Stimulated activated CD8-positive, alpha-beta memory T cell treated with anti-CD3 and anti-CD28 coated beads, Interleukin-12 subunit alpha, Interleukin-12 subunit beta, amount 100 ng/mL, for 24 hours (primary cell): ENCODE measurements around the gene ZFYVE1.
"Not testable (repeated sequence)": the region's sequence is repeated elsewhere in the genome, so short reads cannot be mapped to it uniquely, and the experiment has no call there.

Experiments used
- DNase-seq: peaks from one replicate; pipeline ENCODE4 v3.0.0-alpha.2; 2020; ENCODE audit errors: extremely low read depth

Gene ZFYVE1

DNA sequence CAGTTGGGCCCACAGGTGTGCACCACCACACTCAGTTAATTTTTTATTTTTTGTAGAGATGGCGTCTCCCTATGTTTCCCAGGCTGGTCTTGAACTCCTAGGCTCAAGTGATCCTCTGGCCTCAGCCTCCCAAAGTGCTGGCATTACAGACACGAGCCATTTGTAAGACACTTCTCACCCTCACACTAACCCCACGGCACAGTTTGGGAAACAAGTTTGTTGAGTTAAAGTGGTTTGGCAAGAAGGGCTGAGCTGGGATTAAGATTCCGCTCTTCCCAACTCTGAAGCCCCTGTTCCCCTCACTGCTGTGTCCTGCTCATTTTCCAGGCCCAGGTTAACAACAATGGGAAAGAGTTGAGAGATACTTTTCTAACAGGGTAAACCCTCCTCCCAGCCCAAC is 65.9 kb downstream of the ZFYVE1 start:
- not testable (repeated sequence) for DNase-seq

DNA sequence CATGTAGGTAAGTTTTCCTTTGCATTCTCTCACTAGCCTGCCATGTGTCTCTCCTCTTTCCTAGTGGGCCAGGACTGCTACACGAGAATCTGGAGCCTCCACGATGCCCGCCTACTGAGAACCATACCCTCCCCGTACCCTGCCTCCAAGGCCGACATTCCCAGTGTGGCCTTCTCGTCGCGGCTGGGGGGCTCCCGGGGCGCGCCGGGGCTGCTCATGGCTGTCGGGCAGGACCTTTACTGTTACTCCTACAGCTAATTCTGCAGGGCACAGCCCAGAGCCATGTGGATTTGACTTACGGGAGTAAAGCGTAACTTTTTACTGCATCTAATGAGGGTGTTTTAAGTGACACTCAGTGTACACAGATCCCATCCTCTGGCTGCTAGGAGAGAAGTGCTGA is 68.4 kb downstream of the ZFYVE1 start:
- DNase-seq = no peak

DNA sequence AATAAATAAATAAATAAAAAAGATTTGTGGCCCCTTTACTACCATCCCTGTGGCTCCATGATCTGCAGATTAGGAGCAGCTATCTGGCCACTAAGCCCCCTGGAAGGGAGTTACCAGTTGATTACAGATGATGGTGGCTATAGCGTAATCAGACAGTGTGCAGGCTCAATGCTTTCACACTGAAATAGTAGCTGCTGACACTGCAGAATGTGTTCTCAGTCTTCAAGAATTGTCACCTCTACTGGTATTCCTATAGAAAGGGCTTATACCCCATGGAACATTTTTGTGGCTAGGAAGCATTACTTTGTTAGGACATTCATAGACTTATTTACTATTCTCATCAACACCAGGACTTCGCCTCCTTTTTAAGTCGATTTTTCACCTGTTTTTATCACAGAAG is 69.7 kb downstream of the ZFYVE1 start:
- no peak for DNase-seq

DNA sequence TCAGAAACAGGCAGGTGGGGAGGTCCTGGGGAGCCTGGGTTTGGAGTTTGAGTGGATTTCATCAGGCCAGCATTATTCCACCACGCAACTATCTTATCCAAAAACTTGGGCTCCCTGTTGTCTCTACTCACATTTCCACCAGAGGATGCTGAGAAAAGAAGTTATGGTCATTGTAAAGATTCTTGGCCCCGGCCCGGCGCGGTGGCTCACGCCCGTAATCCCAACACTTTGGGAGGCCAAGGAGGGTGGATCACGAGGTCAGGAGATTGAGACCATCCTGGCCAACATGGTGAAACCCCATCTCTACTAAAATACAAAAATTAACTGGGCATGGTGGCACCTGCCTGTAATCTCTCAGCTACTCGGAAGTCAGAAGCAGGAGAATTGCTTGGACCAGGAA is 70.2 kb downstream of the ZFYVE1 start:
- not testable (repeated sequence) for DNase-seq

DNA sequence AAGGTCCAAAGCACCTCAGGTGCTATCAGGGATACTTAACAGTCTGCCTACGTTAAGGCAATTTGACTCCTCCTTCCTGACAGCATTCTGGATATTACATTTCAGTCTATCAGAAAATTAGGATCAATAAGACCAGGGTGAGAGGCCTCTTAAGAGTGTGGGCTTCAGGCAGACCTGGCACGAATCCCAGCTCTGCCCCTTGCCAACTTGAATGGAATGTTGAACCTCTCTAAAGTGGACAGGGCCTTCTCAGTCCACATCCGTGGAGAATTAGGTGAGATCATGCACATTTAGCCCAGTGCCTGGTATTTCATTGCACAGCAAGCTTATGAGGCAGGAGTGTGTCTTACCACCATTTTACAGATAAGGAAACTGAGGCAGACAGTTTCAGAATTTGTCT is 74.7 kb downstream of the ZFYVE1 start:
- DNase-seq = no peak

DNA sequence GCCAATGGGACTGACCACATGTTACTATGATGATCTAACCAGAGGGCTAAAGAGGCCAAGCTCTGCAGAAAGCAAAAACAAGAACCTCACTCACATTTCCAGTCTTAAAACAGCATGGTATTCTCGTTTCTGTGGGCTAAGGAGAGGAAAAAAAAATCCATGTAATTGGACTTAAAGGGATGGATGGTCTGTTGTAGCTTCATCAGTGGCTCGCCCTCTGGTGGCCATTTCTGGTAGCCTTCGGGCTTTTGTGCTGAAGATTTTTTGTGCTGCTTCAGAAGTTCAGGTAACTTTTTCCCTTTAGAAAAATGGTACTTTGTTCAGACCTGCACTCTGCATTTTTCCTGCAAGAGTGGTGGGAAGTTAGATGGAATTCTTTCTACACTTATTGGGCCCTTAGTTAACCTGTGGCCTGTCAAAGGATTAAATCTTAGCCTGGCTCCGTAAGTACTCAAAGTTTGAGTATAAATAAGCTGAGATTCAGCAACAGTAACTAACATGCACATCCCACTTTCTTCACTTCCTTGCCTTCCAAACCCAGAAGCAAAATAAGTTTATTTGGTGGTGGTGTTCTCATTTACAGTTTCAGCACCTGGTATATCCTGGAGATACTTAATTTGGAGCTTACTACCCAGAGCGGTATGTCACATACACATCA is 78.3 kb downstream of the ZFYVE1 start:
- DNase-seq = peak; percentile 15

DNA sequence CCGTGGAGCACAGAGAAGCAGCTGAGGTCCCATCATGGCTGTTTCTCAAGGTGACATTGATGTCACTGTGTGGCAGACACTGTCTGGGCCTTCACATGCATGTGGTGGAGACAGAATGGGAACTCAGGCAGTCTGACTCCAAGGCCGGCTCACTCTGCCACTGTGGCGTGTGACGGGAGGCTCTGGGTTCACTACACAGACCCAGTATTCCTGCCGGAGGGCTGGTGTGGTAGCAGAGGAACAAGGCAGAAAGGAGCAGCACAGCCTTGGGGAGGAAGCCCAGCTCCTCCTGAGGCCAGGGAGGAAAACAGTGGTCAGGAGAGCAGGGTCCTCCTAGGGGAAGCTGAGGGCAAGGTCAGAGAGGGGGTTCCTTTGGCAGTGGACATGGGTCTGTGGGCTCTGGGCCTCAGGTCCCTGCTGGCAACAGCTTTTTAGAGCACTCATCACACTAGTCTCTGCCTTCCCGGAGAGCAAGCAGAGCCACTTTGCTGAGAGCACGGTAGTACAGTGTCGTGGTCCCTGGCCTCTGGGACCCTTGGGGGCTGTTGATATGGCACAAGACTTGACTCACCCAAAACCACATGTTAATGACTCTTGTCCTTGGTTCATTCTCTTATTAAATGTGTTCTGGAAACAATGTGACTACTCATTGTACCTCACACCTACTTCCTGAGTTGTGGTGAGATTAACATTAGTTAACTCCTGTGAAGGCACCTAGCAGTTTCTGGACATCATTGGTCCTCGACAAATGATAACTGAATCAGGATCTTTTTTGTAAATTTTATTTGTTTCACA is 79.3 kb downstream of the ZFYVE1 start:
- no peak for DNase-seq

DNA sequence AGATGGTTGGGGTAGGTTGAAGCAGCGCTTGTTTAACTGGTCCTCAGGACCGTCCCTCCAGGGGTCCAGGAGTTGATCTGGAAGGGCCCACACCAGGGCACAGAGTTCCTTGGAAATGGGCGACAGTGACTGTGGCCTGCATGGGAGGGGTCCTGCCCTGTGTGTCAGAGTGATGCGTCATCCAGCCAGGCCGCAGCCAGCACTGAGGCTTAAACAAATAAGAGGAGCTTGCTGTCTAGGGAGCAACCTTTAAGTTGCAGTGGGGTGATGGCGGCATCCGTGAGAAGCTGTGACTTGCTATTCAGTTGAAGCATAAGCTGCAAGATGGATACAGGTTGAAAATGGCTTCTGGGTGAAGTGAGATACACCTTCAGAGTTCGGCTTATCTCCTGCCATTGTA is 80.4 kb downstream of the ZFYVE1 start:
- DNase-seq = no peak

DNA sequence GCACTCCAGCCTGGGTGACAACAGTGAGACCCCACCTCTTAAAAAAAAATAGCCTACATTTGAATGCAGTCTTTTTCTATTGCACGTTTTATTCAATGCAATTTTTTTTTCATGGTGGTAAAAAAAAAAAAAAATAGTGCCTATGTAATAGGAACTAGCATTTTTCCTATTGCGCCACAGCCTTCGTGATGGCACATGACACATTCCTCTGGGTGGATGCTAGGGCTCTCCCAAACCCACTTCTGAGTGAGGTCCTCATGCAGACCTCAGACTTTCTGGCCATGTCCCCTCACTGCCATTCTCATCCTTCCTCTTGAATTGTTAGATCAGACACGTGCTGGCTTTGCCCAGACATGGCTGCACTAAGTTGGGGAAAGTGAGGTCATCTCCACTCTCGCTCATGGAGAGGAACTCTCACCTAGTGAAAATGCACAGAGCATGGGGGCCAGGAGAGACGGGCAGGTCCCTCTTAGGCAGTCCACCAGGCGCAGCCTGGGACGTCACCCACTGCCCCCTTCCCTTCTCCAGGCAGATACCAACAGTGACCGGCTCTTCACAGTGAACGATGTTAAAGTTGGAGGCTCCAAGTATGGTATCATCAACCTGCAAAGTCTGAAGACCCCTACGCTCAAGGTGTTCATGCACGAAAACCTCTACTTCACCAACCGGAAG is 81.4 kb downstream of the ZFYVE1 start:
- no peak for DNase-seq

DNA sequence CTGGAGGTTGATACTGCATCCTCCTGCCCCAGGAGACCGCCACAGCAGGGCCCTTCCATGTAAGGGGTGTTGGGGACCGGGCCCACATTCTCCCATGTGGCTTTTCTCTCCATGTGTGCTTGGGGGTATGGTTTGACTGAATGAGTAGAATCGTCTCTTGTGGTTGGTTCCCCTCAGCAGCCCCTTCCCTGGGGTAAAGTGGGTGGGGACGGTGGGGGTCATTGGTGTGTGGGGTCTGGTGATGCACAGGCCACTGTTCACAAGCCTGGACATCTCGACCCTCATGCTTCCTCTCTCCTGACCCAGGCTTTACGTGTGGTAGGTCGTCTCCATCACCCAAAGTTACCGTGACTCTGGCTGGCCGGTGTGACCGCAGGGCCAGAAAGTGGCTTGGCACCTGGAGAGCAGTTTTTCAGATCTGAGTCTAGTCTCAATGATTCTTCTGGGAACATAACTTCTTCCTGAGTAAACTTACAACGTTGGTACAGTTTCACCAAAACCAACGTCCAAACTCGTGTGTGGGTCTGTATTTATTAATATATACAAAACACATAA is 83.0 kb downstream of the ZFYVE1 start:
- DNase-seq = no peak

DNA sequence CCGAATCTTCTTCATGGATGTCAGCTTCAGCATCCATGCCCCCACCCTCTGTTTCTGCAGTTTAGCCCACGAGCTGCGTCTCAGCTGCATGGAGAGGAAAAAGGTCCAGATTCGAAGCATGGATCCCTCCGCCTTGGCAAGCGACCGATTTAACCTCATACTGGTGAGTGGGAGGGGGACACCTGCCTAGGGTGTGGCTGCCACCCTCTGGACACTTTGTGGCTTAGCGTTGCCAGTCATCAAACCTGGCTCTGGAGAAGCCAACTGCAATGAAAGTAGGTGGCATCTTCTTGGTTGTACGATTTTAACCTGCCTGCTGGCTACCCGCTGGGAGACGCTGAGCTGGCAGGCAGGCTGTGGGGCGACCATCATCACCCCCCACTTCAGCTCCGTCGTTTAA is 84.0 kb downstream of the ZFYVE1 start:
- DNase-seq = no peak

DNA sequence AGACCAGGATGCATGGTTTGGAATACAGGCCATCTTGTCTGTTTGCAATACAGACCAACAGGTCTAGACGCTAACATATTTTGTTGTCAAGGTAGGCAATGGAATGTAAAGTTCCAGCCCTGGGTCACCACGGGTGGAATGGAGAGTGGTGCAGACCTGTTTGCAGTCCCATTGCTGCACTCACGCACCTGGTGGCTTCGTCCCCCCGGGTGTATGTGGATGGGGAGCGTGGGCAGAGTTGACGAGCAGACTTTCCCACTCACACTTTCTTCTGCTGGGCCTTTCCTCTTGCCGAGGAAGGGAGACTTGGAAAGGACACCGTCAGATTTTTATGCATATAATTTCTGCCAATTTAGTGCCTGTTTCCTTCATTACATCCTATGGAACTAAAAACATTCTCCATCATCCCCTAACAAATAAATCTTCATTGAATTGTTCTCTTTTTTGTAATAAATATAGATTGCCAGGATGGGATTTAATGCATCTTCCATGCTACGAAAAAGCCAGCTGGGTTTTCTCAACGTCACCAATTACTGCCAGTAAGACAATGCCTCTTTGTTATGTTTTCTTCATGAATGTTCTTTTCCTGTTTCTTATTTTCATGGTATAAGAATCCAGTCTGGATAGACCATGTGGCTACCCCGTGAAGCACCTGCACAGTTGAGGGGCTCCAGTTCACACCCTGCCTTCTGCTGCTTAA is 85.5 kb downstream of the ZFYVE1 start:
- DNase-seq = no peak

DNA sequence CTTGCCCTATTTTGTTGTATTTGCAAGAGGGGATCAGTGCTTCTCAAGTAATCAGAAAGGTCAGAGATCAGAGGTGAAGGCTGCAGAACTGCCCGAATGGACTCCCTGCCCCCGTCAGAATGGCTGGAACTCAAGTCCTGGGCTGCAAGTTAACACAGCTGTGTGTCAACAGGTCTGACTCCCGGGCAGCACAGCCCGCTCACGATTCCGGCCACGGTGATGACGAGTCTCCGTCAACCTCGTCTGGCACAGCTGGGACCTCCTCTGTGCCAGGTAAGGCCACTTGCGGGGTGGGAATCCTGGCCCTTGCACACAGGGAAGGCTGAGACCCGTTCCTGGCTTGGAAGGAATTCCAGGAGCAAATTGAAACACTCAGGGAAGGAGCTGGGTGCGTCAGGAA is 87.3 kb downstream of the ZFYVE1 start:
- no peak for DNase-seq

DNA sequence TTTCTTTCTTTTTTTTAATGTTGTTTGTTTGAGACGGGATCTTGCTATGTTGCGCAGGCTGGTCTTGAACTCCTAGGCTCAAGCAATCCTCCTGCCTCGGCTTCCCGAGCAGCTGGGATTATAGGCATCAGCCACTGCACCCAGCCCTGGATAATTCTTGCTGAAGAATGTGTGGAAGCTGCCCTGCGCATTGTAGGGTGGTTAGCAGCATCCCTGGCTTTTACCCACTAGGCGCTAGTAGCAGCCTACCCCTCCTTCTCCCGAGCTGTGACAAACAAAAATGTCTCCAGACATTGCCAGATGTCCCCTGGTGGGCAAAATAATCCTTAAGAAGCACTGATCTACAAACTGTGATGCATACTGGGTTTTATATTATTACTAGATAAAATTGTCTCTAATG is 94.0 kb downstream of the ZFYVE1 start:
- DNase-seq = no peak

DNA sequence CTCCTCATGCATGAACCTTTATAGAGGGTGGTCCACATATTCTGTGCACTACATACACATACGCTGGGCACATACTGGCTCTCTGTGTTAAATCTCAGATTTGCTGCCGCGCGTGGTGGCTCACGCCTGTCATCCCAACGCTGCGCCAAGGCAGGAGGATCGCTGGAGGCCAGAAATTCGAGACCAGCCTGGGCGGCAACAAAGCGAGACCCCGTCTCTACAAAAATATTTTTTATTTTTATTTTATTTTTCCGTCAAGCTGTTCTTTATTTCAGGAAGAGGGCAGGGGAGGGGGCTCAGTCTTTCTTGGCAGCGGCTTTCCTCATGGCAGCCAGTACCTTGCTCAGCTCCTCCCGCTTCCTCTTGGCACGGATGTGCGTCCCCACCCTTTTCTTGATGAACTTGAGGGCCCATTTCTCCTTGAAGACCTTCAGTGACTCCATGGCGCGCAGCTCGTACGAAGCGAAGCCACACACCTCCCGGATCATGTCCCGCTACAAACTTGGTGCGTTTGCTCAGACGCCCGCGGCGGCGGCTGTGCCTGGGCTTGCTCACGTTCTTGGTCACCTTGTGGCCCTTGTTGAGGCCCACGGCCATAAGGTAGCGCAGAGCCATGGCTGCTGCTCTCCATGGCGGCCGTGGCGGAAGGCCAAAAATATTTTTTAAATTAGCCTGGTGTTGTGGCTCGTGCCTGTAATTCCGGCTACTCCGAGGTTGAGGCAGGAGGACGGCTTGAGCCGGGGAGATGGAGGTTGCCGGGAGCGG is 97.4 kb downstream of the ZFYVE1 start:
- DNase-seq = no peak

DNA sequence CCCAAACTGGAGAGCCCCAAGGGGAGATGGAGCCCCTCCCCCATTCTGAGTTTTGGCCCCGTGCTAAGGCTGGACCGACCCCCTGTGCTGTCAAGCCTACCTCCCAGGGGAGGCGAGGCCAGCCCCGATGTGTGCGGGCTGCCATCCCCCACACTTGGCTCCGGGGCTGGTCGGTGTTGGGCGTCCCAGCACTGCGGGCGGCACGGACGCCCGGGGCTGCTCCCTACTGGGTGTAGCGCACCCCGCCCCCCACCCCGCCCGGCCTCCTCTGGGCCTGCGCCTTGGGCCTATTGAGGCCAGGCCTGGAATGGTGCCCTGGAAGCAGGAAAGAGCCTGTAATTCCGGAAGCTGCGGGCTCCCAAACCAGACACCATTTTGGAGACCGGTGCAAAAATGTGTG is 98.0 kb downstream of the ZFYVE1 start:
- no peak for DNase-seq

DNA sequence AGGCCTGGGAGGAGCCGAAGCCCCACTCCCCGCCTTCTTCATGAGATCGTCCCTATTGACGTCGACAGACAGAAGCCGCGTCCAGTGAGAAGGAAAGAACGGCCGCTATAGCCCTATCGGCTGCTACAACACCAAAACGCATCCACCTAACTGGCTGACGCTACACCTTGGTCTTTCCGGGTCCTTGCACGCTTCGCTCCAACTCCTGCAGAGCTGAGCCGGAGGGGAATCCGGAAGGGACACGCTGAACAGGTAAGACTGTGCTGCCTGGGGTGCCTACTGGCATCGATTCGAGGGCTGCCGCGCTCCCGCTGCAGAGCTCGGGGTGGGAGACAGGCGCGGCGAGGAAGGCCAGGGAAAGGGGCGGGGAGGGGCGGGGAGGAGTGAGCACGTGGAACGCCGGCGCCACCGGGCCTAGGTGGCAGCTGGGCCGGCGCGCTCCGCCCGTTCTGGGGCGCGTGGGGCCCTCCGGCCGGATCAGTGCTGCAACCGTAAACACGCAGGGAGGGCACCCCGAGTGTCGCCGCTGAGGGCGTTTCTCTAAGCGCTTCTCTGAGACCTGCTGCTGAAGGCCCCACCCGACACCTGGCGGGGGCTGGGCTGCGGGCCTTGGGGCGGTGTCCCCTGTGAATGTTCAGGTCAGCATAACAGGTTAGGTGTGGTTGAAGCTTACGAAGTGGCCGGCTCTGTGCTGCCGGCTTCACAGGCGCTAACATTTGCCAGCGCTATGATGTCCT is 100.4 kb downstream of the ZFYVE1 start, which contains the start of gene DCAF4:
Gene DCAF4, plus strand, starts transcription at position 173 of the 737 bp plus-strand sequence. CDS start 11,515 bp downstream, outside the sequence.
- DNase-seq = peak; percentile 88

DNA sequence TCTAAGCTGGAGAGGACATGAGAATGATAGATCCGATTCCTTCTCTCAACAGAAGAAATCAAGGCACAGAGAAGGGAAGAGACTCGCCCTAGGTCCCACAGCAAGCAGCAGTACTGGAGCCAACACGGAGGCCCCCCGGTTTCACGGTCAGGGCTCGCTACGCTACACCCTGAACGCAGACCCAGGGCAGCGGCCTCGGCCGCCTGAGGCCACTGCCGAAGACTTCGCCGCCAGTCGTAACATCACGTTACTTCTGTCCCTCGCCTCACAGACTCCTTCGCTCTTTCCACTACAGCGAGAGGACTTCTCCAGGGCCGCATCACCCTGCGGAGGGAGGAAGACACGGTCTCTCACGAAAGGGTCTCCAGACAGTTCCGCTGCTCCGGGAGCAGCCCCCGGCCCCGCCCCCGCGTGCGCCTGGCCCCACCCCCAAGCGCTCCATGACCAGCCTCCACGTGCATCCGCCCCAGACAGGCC is 101.1 kb downstream of the ZFYVE1 start:
- no peak for DNase-seq

DNA sequence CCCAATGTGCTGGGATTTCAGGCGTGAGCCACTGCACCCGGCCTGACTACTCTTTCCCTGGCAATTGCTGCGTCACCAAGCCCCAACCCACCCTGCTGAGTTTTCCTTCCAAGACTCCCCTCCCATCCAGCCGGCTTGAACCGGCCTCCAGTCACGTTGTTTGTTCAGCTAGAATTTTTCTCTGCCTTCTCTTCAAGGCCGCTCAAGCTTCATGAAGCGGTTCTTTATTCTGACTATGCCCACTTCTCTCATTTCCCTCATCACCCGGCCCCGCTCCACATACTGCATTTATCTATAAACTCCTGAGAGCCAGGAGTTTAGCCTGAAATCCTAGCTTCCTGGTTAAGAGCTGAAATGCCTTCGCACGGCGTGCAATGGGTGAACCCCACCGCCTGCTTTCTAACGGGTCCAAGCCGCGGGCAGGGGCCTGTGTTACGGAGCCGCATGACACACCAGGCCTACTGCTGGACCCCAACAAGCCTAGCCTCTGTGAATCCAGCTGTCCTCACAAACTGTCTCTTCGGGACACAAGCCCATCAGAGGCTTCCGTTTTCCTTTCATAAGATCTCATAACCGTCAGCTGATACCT is 101.6 kb downstream of the ZFYVE1 start:
- no peak for DNase-seq

DNA sequence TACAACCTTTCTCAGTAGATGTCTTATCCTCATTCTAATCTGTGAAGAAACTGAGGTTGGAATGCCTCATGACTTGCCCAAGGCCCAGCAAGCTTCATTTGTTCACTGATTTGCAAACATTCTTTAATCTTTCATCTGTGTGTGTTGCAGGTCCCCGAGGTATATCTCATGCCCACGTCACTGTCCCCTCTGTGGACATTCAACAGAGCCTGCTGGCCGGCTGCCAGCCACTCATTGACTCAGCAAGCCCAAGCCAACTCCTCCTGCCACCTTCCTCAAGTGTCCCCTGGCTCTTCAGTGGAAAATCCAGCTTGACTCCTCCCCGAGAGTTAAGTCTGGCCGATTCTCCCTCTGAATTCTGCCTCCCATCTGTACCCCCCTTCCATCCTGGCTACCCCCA is 102.6 kb downstream of the ZFYVE1 start:
- no peak for DNase-seq
